ENCODE measurements around the gene HEBP1. TPM values are rescaled to one million over a fixed set of nuclear protein-coding genes. Genes with fewer than 3 reads are reported as not detected.
"Not testable (repeated sequence)": the region's sequence is repeated elsewhere in the genome, so short reads cannot be mapped to it uniquely, and the experiment has no call there.

Gene HEBP1
- total and polyA plus RNA-seq, 7 experiments from 2014 or later = 10.9 to 47.7 (median 16.4) TPM

- DNase-seq; ATAC-seq; CTCF ChIA-PET; H3K27me3 ChIP-seq (ENCODE audit: control insufficient read depth in 2 of 2, insufficient read depth in 2 of 2, low read length in 2 of 2); H3K27ac Mint-ChIP-seq; H3K9me3 Mint-ChIP-seq; H3K27me3 Mint-ChIP-seq; H3K9me3 ChIP-seq (ENCODE audit: control insufficient read depth in 2 of 3, low read length in 3 of 3); H3K4me3 ChIP-seq (ENCODE audit: low read length); H3K4me3 Mint-ChIP-seq; H3K36me3 Mint-ChIP-seq; H3K27ac ChIP-seq (ENCODE audit: low read depth, low read length); H3K4me1 Mint-ChIP-seq; H3K4me1 ChIP-seq (ENCODE audit: control insufficient read depth in 2 of 2, insufficient read depth in 2 of 2, low read length in 2 of 2); intact Hi-C loops (cut with micrococcal nuclease); H3K36me3 ChIP-seq (ENCODE audit: control insufficient read depth in 2 of 3, insufficient read depth in 3 of 3, low read length in 3 of 3): not testable (repeated sequence)
- POLR2A ChIA-PET = interaction anchor here (1.2 kb wide), 1 partner anchor 9 kb away, joined by 4 read pairs; the partner anchor contains the start of gene FAM234B
Measured at GRCh38 chr12:13035335-13035734, 35.3 kb upstream of the HEBP1 start.

GRCh38 chr12:13033476-13033875, 33.4 kb upstream of the HEBP1 start:
- intact Hi-C loops (cut with micrococcal nuclease) = no loop called here
- Mint-ChIP-seq H3K9me3 (no peaks in the 10 kb centered on the region), H3K27ac (no peak overlapping the region), H3K4me3 (no peak overlapping the region), H3K36me3 (no peaks in the 10 kb centered on the region), H3K4me1 (no peaks in the 10 kb centered on the region), H3K27me3 (peaks cover 0 to 12% (median 2%) of the 10 kb centered on the region in 5 donors)
- ChIA-PET POLR2A (no interaction called here), CTCF (no interaction called here)
- ATAC-seq = no peak
- no peaks in the 10 kb centered on the region for H3K36me3 ChIP-seq (ENCODE audit: control insufficient read depth in 2 of 3, insufficient read depth in 3 of 3, low read length in 3 of 3)
- H3K27ac ChIP-seq (ENCODE audit: low read depth, low read length) = no peak overlapping the region
- no peak overlapping the region for H3K4me3 ChIP-seq (ENCODE audit: low read length)
- H3K4me1 ChIP-seq (ENCODE audit: control insufficient read depth in 2 of 2, insufficient read depth in 2 of 2, low read length in 2 of 2) = no peaks in the 10 kb centered on the region
- no peaks in the 10 kb centered on the region for H3K9me3 ChIP-seq (ENCODE audit: control insufficient read depth in 2 of 3, low read length in 3 of 3)
- no peak for DNase-seq
- no peaks in the 10 kb centered on the region for H3K27me3 ChIP-seq (ENCODE audit: control insufficient read depth in 2 of 2, insufficient read depth in 2 of 2, low read length in 2 of 2)

GRCh38 chr12:13032164-13032563, 32.1 kb upstream of the HEBP1 start:
- no peak overlapping the region for H3K4me3 ChIP-seq (ENCODE audit: low read length)
- no peak overlapping the region for H3K27ac Mint-ChIP-seq
- H3K9me3 Mint-ChIP-seq = no peaks in the 10 kb centered on the region
- no peaks in the 10 kb centered on the region for H3K9me3 ChIP-seq (ENCODE audit: control insufficient read depth in 2 of 3, low read length in 3 of 3)
- H3K27ac ChIP-seq (ENCODE audit: low read depth, low read length) = no peak overlapping the region
- DNase-seq = no peak
- no peaks in the 10 kb centered on the region for H3K27me3 ChIP-seq (ENCODE audit: control insufficient read depth in 2 of 2, insufficient read depth in 2 of 2, low read length in 2 of 2)
- H3K4me1 Mint-ChIP-seq = no peaks in the 10 kb centered on the region
- no peak for ATAC-seq
- H3K36me3 ChIP-seq (ENCODE audit: control insufficient read depth in 2 of 3, insufficient read depth in 3 of 3, low read length in 3 of 3) = no peaks in the 10 kb centered on the region
- intact Hi-C loops (cut with micrococcal nuclease) = no loop called here
- ChIA-PET POLR2A (no interaction called here), CTCF (no interaction called here)
- H3K4me3 Mint-ChIP-seq = no peak overlapping the region
- no peaks in the 10 kb centered on the region for H3K4me1 ChIP-seq (ENCODE audit: control insufficient read depth in 2 of 2, insufficient read depth in 2 of 2, low read length in 2 of 2)
- no peaks in the 10 kb centered on the region for H3K36me3 Mint-ChIP-seq
- peaks cover 0 to 14% (median 2%) of the 10 kb centered on the region in 5 donors for H3K27me3 Mint-ChIP-seq

- Mint-ChIP-seq H3K27me3 (peaks cover 0 to 24% (median 4%) of the 10 kb centered on the region in 5 donors), H3K4me3 (no peak overlapping the region), H3K9me3 (no peaks in the 10 kb centered on the region), H3K36me3 (no peaks in the 10 kb centered on the region), H3K27ac (no peak overlapping the region), H3K4me1 (no peaks in the 10 kb centered on the region)
- DNase-seq = no peak
- CTCF ChIA-PET = no interaction called here
- intact Hi-C loops (cut with micrococcal nuclease) = no loop called here
- no peak for ATAC-seq
- H3K27me3 ChIP-seq (ENCODE audit: control insufficient read depth in 2 of 2, insufficient read depth in 2 of 2, low read length in 2 of 2) = no peaks in the 10 kb centered on the region
- H3K4me3 ChIP-seq (ENCODE audit: low read length) = no peak overlapping the region
- no peaks in the 10 kb centered on the region for H3K36me3 ChIP-seq (ENCODE audit: control insufficient read depth in 2 of 3, insufficient read depth in 3 of 3, low read length in 3 of 3)
- H3K4me1 ChIP-seq (ENCODE audit: control insufficient read depth in 2 of 2, insufficient read depth in 2 of 2, low read length in 2 of 2) = no peaks in the 10 kb centered on the region
- no peaks in the 10 kb centered on the region for H3K9me3 ChIP-seq (ENCODE audit: control insufficient read depth in 2 of 3, low read length in 3 of 3)
- POLR2A ChIA-PET = no interaction called here
- no peak overlapping the region for H3K27ac ChIP-seq (ENCODE audit: low read depth, low read length)
Measured at GRCh38 chr12:13030541-13031291, 30.7 kb upstream of the HEBP1 start.

GRCh38 chr12:13028825-13029570, 28.9 kb upstream of the HEBP1 start:
- intact Hi-C loops (cut with micrococcal nuclease) = no loop called here
- POLR2A ChIA-PET = no interaction called here
- no peak for DNase-seq
- no peak for ATAC-seq
- Mint-ChIP-seq H3K27ac (no peak overlapping the region), H3K4me3 (no peak overlapping the region), H3K27me3 (peaks cover 4 to 29% (median 7%) of the 10 kb centered on the region in 5 donors), H3K9me3 (no peaks in the 10 kb centered on the region), H3K4me1 (no peaks in the 10 kb centered on the region), H3K36me3 (no peaks in the 10 kb centered on the region)
- no peak overlapping the region for H3K4me3 ChIP-seq (ENCODE audit: low read length)
- H3K36me3 ChIP-seq (ENCODE audit: control insufficient read depth in 2 of 3, insufficient read depth in 3 of 3, low read length in 3 of 3) = no peaks in the 10 kb centered on the region
- H3K27ac ChIP-seq (ENCODE audit: low read depth, low read length) = no peak overlapping the region
- H3K9me3 ChIP-seq (ENCODE audit: control insufficient read depth in 2 of 3, low read length in 3 of 3) = no peaks in the 10 kb centered on the region
- no peaks in the 10 kb centered on the region for H3K27me3 ChIP-seq (ENCODE audit: control insufficient read depth in 2 of 2, insufficient read depth in 2 of 2, low read length in 2 of 2)
- H3K4me1 ChIP-seq (ENCODE audit: control insufficient read depth in 2 of 2, insufficient read depth in 2 of 2, low read length in 2 of 2) = no peaks in the 10 kb centered on the region
- CTCF ChIA-PET = no interaction called here

- Histone ChIP-seq H3K36me3 (ENCODE audit: control insufficient read depth in 2 of 3, insufficient read depth in 3 of 3, low read length in 3 of 3) (no peaks in the 10 kb centered on the region), H3K4me3 (ENCODE audit: low read length) (no peak overlapping the region), H3K27me3 (ENCODE audit: control insufficient read depth in 2 of 2, insufficient read depth in 2 of 2, low read length in 2 of 2) (no peaks in the 10 kb centered on the region), H3K27ac (ENCODE audit: low read depth, low read length) (no peak overlapping the region), H3K9me3 (ENCODE audit: control insufficient read depth in 2 of 3, low read length in 3 of 3) (no peaks in the 10 kb centered on the region), H3K4me1 (ENCODE audit: control insufficient read depth in 2 of 2, insufficient read depth in 2 of 2, low read length in 2 of 2) (no peaks in the 10 kb centered on the region)
- CTCF ChIA-PET = no interaction called here
- peaks cover 4 to 34% (median 7%) of the 10 kb centered on the region in 5 donors for H3K27me3 Mint-ChIP-seq
- no peaks in the 10 kb centered on the region for H3K36me3 Mint-ChIP-seq
- no peak overlapping the region for H3K4me3 Mint-ChIP-seq
- DNase-seq (no peak), ATAC-seq (no peak)
- POLR2A ChIA-PET = no interaction called here
- intact Hi-C loops (cut with micrococcal nuclease) = no loop called here
- H3K4me1 Mint-ChIP-seq = no peaks in the 10 kb centered on the region
- H3K9me3 Mint-ChIP-seq = no peaks in the 10 kb centered on the region
- H3K27ac Mint-ChIP-seq = no peak overlapping the region
Measured at GRCh38 chr12:13027508-13027907, 27.4 kb upstream of the HEBP1 start.

GRCh38 chr12:13027032-13027431, 27.0 kb upstream of the HEBP1 start:
- Histone ChIP-seq H3K4me1 (ENCODE audit: control insufficient read depth in 2 of 2, insufficient read depth in 2 of 2, low read length in 2 of 2) (no peaks in the 10 kb centered on the region), H3K36me3 (ENCODE audit: control insufficient read depth in 2 of 3, insufficient read depth in 3 of 3, low read length in 3 of 3) (no peaks in the 10 kb centered on the region), H3K4me3 (ENCODE audit: low read length) (no peak overlapping the region), H3K27me3 (ENCODE audit: control insufficient read depth in 2 of 2, insufficient read depth in 2 of 2, low read length in 2 of 2) (no peaks in the 10 kb centered on the region), H3K27ac (ENCODE audit: low read depth, low read length) (no peak overlapping the region), H3K9me3 (ENCODE audit: control insufficient read depth in 2 of 3, low read length in 3 of 3) (no peaks in the 10 kb centered on the region)
- POLR2A ChIA-PET = no interaction called here
- Mint-ChIP-seq H3K9me3 (no peaks in the 10 kb centered on the region), H3K27me3 (peaks cover 4 to 34% (median 7%) of the 10 kb centered on the region in 5 donors), H3K27ac (no peak overlapping the region), H3K36me3 (no peaks in the 10 kb centered on the region), H3K4me3 (no peak overlapping the region), H3K4me1 (no peaks in the 10 kb centered on the region)
- CTCF ChIA-PET = no interaction called here
- DNase-seq = no peak
- intact Hi-C loops (cut with micrococcal nuclease) = no loop called here
- no peak for ATAC-seq
